Chondrocyte (in vitro differentiated cells): Measurements from ENCODE around the gene PELI1. TPM values are rescaled to one million over a fixed set of nuclear protein-coding genes. Genes with fewer than 3 reads are reported as not detected.
"Not testable (repeated sequence)": the region's sequence is repeated elsewhere in the genome, so short reads cannot be mapped to it uniquely, and the experiment has no call there.

ENCODE experiments used
- DNase-seq: peaks from one replicate; pipeline ENCODE4 v3.0.0; 2021; ENCODE audit warnings: mixed read lengths, low spot score
- H3K27ac Mint-ChIP-seq: one replicate; pipeline ENCODE4 v1.8.0; 2021; ENCODE audit warnings: mild to moderate bottlenecking, moderate library complexity, mixed read lengths; ENCODE audit not compliant: unreplicated experiment
- H3K27me3 Mint-ChIP-seq: 2 replicates; pipeline ENCODE4 v1.8.0; 2021; ENCODE audit warnings: low read depth, mixed read lengths
- H3K36me3 Mint-ChIP-seq: 2 replicates; pipeline ENCODE4 v1.8.0; 2021; ENCODE audit warnings: low read depth, mixed read lengths
- H3K4me1 Mint-ChIP-seq: 2 replicates; pipeline ENCODE4 v1.8.0; 2021; ENCODE audit warnings: low read depth, mild to moderate bottlenecking, mixed read lengths
- H3K4me3 Mint-ChIP-seq: one replicate; pipeline ENCODE4 v1.8.0; 2021; ENCODE audit warnings: mild to moderate bottlenecking, moderate library complexity, mixed read lengths; ENCODE audit not compliant: unreplicated experiment
- H3K9me3 Mint-ChIP-seq: 2 replicates; pipeline ENCODE4 v1.8.0; 2021; ENCODE audit warnings: low read depth, mixed read lengths
- CTCF ChIP-seq: fragments of 200-600 bp; sonication (generic); IDR thresholded peaks from 2 replicates; pipeline ENCODE4 v1.5.0; 2021; ENCODE audit warnings: antibody characterized with exemption, mild to moderate bottlenecking, moderate library complexity
- total RNA-seq: library from RNA; stranded (reverse); gene quantifications from 3 replicates; pipeline ENCODE4 v1.2.1, GENCODE V29; 2021

PELI1 gene
- total RNA-seq, 1 donor from 2014 or later = 24.4 TPM

GRCh38 chr2:64111426-64111825 is 32.8 kb downstream of the PELI1 start:
- Mint-ChIP-seq H3K4me1 (peaks cover 55% of the 10 kb centered on the region), H3K36me3 (peaks cover 2% of the 10 kb centered on the region), H3K4me3 (no peak overlapping the region), H3K27ac (no peak overlapping the region), H3K27me3 (no peaks in the 10 kb centered on the region), H3K9me3 (no peaks in the 10 kb centered on the region)
- DNase-seq = no peak
- no peak for TF ChIP-seq CTCF

GRCh38 chr2:64108666-64109241 is 35.5 kb downstream of the PELI1 start:
- DNase-seq = no peak
- H3K4me1 Mint-ChIP-seq = peaks cover 53% of the 10 kb centered on the region
- H3K9me3 Mint-ChIP-seq = no peaks in the 10 kb centered on the region
- no peak overlapping the region for H3K4me3 Mint-ChIP-seq
- TF ChIP-seq CTCF = no peak
- no peaks in the 10 kb centered on the region for H3K27me3 Mint-ChIP-seq
- H3K27ac Mint-ChIP-seq = peak overlapping the region; percentile 33
- H3K36me3 Mint-ChIP-seq = peaks cover 2% of the 10 kb centered on the region

- H3K4me1 Mint-ChIP-seq = peaks cover 45% of the 10 kb centered on the region
- no peak overlapping the region for H3K27ac Mint-ChIP-seq
- no peak for TF ChIP-seq CTCF
- H3K9me3 Mint-ChIP-seq = no peaks in the 10 kb centered on the region
- no peak for DNase-seq
- H3K27me3 Mint-ChIP-seq = no peaks in the 10 kb centered on the region
- H3K4me3 Mint-ChIP-seq = no peak overlapping the region
- H3K36me3 Mint-ChIP-seq = peaks cover 2% of the 10 kb centered on the region
These were observed 37.7 kb downstream of the PELI1 start for GRCh38 chr2:64106481-64106880.

GRCh38 chr2:64105670-64106461 is 38.4 kb downstream of the PELI1 start:
- H3K36me3 Mint-ChIP-seq = peaks cover 2% of the 10 kb centered on the region
- H3K4me1 Mint-ChIP-seq = peaks cover 46% of the 10 kb centered on the region
- H3K4me3 Mint-ChIP-seq = no peak overlapping the region
- H3K27me3 Mint-ChIP-seq = no peaks in the 10 kb centered on the region
- no peak for TF ChIP-seq CTCF
- H3K27ac Mint-ChIP-seq = peak overlapping the region; percentile 34
- no peaks in the 10 kb centered on the region for H3K9me3 Mint-ChIP-seq
- DNase-seq = no peak

- H3K27ac Mint-ChIP-seq = no peak overlapping the region
- peaks cover 45% of the 10 kb centered on the region for H3K4me1 Mint-ChIP-seq
- no peak for TF ChIP-seq CTCF
- no peak for DNase-seq
- peaks cover 2% of the 10 kb centered on the region for H3K36me3 Mint-ChIP-seq
- no peak overlapping the region for H3K4me3 Mint-ChIP-seq
- no peaks in the 10 kb centered on the region for H3K9me3 Mint-ChIP-seq
- H3K27me3 Mint-ChIP-seq = no peaks in the 10 kb centered on the region
These were observed 39.3 kb downstream of the PELI1 start for GRCh38 chr2:64104933-64105332.

GRCh38 chr2:64102736-64103135 is 41.5 kb downstream of the PELI1 start:
- H3K9me3 Mint-ChIP-seq, H3K27me3 Mint-ChIP-seq, H3K27ac Mint-ChIP-seq, H3K36me3 Mint-ChIP-seq, DNase-seq, H3K4me3 Mint-ChIP-seq: not testable (repeated sequence)
- H3K4me1 Mint-ChIP-seq = peaks cover 37% of the 10 kb centered on the region
